ENCODE results near the gene KLHL29. TPM values are rescaled to one million over a fixed set of nuclear protein-coding genes. Genes with fewer than 3 reads are reported as not detected.

Gene KLHL29
- total and polyA plus RNA-seq, 2 donors (not counting 3 experiments of a cell fraction or from before 2014, with no cell fraction given), result 4.6 to 12.7 TPM

- DNase-seq (ENCODE audit: low read depth, low spot score) (no peak), FAIRE-seq (no peak)
- no TSS peak for BruUV-seq (replicated peaks)
- no peak overlapping the region for H3K4me3 ChIP-seq (replicated peaks in 1 of 3; ENCODE audit: insufficient read depth in 1 of 3, low read depth in 1 of 3, low read length in 3 of 3)
- H3K36me3 ChIP-seq (ENCODE audit: control insufficient read depth in 2 of 2, extremely low read depth in 1 of 2, insufficient read depth in 2 of 2, low read length in 2 of 2), result no peaks in the 10 kb centered on the region
- intact Hi-C loops (cut with micrococcal nuclease) (no loop called here), dilution Hi-C loops (cut with MboI; ENCODE audit: extremely low pct_ligation_motif_present, low sequenced_read_pairs) (no loop called here)
- no peak overlapping the region for H3K4me2 ChIP-seq (ENCODE audit: insufficient read depth, low read length)
- no peaks in the 10 kb centered on the region for H3K4me1 ChIP-seq (ENCODE audit: control insufficient read depth, extremely low read depth, insufficient read depth, low read length)
- H3K9me3 ChIP-seq (replicated peaks; ENCODE audit: control insufficient read depth, insufficient read depth, low read length), result no peaks in the 10 kb centered on the region
- no peaks in the 10 kb centered on the region for H3K9me1 ChIP-seq (replicated peaks; ENCODE audit: control insufficient read depth, extremely low read depth, insufficient read depth, low read length)
- H3K27me3 ChIP-seq (ENCODE audit: control insufficient read depth in 2 of 2, insufficient read depth in 2 of 2, low read length in 2 of 2), result no peaks in the 10 kb centered on the region
- H3K79me2 ChIP-seq (ENCODE audit: control insufficient read depth, insufficient read depth, low read length), result no peaks in the 10 kb centered on the region
- POLR2A ChIA-PET, result interaction anchor here (0.6 kb wide), 1 partner anchor 128 kb away, joined by 3 read pairs; no protein-coding TSS in a partner anchor
- CTCF ChIA-PET, result interaction anchor here (0.6 kb wide), 1 partner anchor 21 kb away, joined by 3 read pairs; no protein-coding TSS in a partner anchor
- H2AFZ ChIP-seq (ENCODE audit: low read depth, low read length), result no peak overlapping the region
- H3K27ac ChIP-seq (ENCODE audit: insufficient read depth, low read depth, low read length), result no peak overlapping the region
- no peaks in the 10 kb centered on the region for H4K20me1 ChIP-seq (replicated peaks; ENCODE audit: control insufficient read depth, extremely low read depth, insufficient read depth, low read length)
- TF ChIP-seq GATA2 (IDR thresholded peaks at IDR 0.05; ENCODE audit: insufficient read depth, insufficient read length, low read depth, low read length), result no peak
- no peak for TF ChIP-seq POLR2A (IDR thresholded peaks at IDR 0.05; ENCODE audit: low read depth, low read length)
- no peak for TF ChIP-seq JUN (IDR thresholded peaks at IDR 0.05; ENCODE audit: borderline replicate concordance, insufficient read depth, insufficient read length, low read depth)
- TF ChIP-seq EZH2 (IDR thresholded peaks at IDR 0.05; ENCODE audit: borderline replicate concordance, low read depth, low read length, severe bottlenecking), result no peak
- no peak for TF ChIP-seq CTCF (IDR thresholded peaks at IDR 0.05; ENCODE audit: extremely low read depth in 1 of 2, insufficient read depth in 1 of 2, low read depth in 1 of 2, low read length in 2 of 2)
- H3K9ac ChIP-seq (replicated peaks; ENCODE audit: extremely low read depth, insufficient read depth, low read length), result no peak overlapping the region
Observed at GRCh38 chr2:23454501-23455120, 69.6 kb downstream of the KLHL29 start.

- TF ChIP-seq, protein P1, sequence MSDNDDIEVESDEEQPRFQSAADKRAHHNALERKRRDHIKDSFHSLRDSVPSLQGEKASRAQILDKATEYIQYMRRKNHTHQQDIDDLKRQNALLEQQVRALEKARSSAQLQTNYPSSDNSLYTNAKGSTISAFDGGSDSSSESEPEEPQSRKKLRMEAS (IDR thresholded peaks at IDR 0.05; ENCODE audit: insufficient read depth, insufficient read length), result no peak
- TF ChIP-seq CTCF (IDR thresholded peaks at IDR 0.05; ENCODE audit: extremely low read depth in 1 of 2, insufficient read depth in 1 of 2, low read depth in 1 of 2, low read length in 2 of 2), result no peak
- TF ChIP-seq POLR2A (IDR thresholded peaks at IDR 0.05; ENCODE audit: low read depth, low read length), result no peak
- no peak for TF ChIP-seq JUN (IDR thresholded peaks at IDR 0.05; ENCODE audit: borderline replicate concordance, insufficient read depth, insufficient read length, low read depth)
- TF ChIP-seq EZH2 (IDR thresholded peaks at IDR 0.05; ENCODE audit: borderline replicate concordance, low read depth, low read length, severe bottlenecking), result no peak
- TF ChIP-seq GATA2 (IDR thresholded peaks at IDR 0.05; ENCODE audit: insufficient read depth, insufficient read length, low read depth, low read length), result no peak
- TF ChIP-seq POLR2AphosphoS5 (IDR thresholded peaks at IDR 0.05; ENCODE audit: insufficient read depth, low read depth, low read length), result no peak
- TF ChIP-seq FOS (IDR thresholded peaks at IDR 0.05; ENCODE audit: borderline replicate concordance, insufficient read depth, low read length), result no peak
- no peak for TF ChIP-seq MYC (IDR thresholded peaks at IDR 0.05; ENCODE audit: low read depth, low read length)
- no peaks in the 10 kb centered on the region for H3K9me3 ChIP-seq (replicated peaks; ENCODE audit: control insufficient read depth, insufficient read depth, low read length)
- H3K27me3 ChIP-seq (ENCODE audit: control insufficient read depth in 2 of 2, insufficient read depth in 2 of 2, low read length in 2 of 2), result no peaks in the 10 kb centered on the region
- H3K4me1 ChIP-seq (ENCODE audit: control insufficient read depth, extremely low read depth, insufficient read depth, low read length), result no peaks in the 10 kb centered on the region
- H3K79me2 ChIP-seq (ENCODE audit: control insufficient read depth, insufficient read depth, low read length), result no peaks in the 10 kb centered on the region
- no peak overlapping the region for H3K27ac ChIP-seq (ENCODE audit: insufficient read depth, low read depth, low read length)
- no peak overlapping the region for H2AFZ ChIP-seq (ENCODE audit: low read depth, low read length)
- ChIA-PET POLR2A (no interaction called here), CTCF (no interaction called here)
- no TSS peak for BruUV-seq (replicated peaks)
- H3K4me3 ChIP-seq (replicated peaks in 1 of 3; ENCODE audit: insufficient read depth in 1 of 3, low read depth in 1 of 3, low read length in 3 of 3), result no peak overlapping the region
- H3K9ac ChIP-seq (replicated peaks; ENCODE audit: extremely low read depth, insufficient read depth, low read length), result no peak overlapping the region
- no peaks in the 10 kb centered on the region for H3K36me3 ChIP-seq (ENCODE audit: control insufficient read depth in 2 of 2, extremely low read depth in 1 of 2, insufficient read depth in 2 of 2, low read length in 2 of 2)
- no peak for DNase-seq (ENCODE audit: low read depth, low spot score)
- H3K9me1 ChIP-seq (replicated peaks; ENCODE audit: control insufficient read depth, extremely low read depth, insufficient read depth, low read length), result no peaks in the 10 kb centered on the region
- H3K4me2 ChIP-seq (ENCODE audit: insufficient read depth, low read length), result no peak overlapping the region
- FAIRE-seq, result no peak
- dilution Hi-C loops (cut with MboI; ENCODE audit: extremely low pct_ligation_motif_present, low sequenced_read_pairs), result no loop called here
- H4K20me1 ChIP-seq (replicated peaks; ENCODE audit: control insufficient read depth, extremely low read depth, insufficient read depth, low read length), result no peaks in the 10 kb centered on the region
- intact Hi-C loops (cut with micrococcal nuclease), result no loop called here
Observed at GRCh38 chr2:23456396-23456795, 71.4 kb downstream of the KLHL29 start.

Data from endothelial cell of umbilical vein (primary cell).